HCT116 (cell line): ENCODE results near the gene BABAM2. TPM values are rescaled to one million over a fixed set of nuclear protein-coding genes. Genes with fewer than 3 reads are reported as not detected.

Experiments used
- ATAC-seq: fragments of 200-7000 bp; cut with Tn5 transposase; 2 replicates; pipeline ENCODE4 v1.9.1; 2020; ENCODE audit warnings: mild to moderate bottlenecking, moderate library complexity
- BruUV-seq: library from RNA; stranded (reverse); fragments of 400-500 nt; replicated peaks from 2 replicates; lab custom pipeline; 2021; lab: Mats Ljungman, UMichigan
- CTCF ChIA-PET: fragments of 300-600 bp; sonication (Branson Sonifier 250); formaldehyde crosslinking; loops from one replicate; lab custom pipeline; 2021; ENCODE audit warnings: antibody characterized with exemption; lab: Charles Lee
- POLR2A ChIA-PET: fragments of 300-600, 350-600 bp; sonication (Branson Sonifier 250); formaldehyde crosslinking; loops from one replicate; lab custom pipeline; 2021; ENCODE audit warnings: antibody characterized with exemption; lab: Charles Lee
- RAD21 ChIA-PET, 2 experiments: fragments of 300-600 bp; sonication (Branson Sonifier 250); formaldehyde crosslinking; loops; one replicate each; lab custom pipeline; 2023; ENCODE audit warnings: low total read pairs in 2 of 2; ENCODE audit not compliant: uncharacterized antibody in 2 of 2, unreplicated experiment in 2 of 2, low non-redundant PET in 1 of 2; lab: Charles Lee
- DNase-seq: peaks from one replicate; pipeline ENCODE4 v3.0.0-alpha.2; 2010; ENCODE audit warnings: low read depth, low spot score
- H2AFZ ChIP-seq: fragments of 200-600 bp; shearing (Covaris generic), sonication (generic); 2 replicates; pipeline ENCODE4 v1.6.1; 2017; ENCODE audit warnings: low read depth, mixed run types, mixed read lengths, antibody characterized with exemption, low read length; ENCODE audit not compliant: poor library complexity, severe bottlenecking
- H3K27ac ChIP-seq: 2 replicates; pipeline ENCODE4 v1.5.1; 2012; ENCODE audit warnings: low read depth, low read length
- H3K27me3 ChIP-seq: fragments of 200-600 bp; sonication (generic); 2 replicates; pipeline ENCODE4 v1.6.1; 2016; ENCODE audit warnings: mixed run types, low read length, mixed read lengths; ENCODE audit not compliant: insufficient read depth
- H3K36me3 ChIP-seq, 2 experiments: fragments of 200-500 bp in 1 of 2; fragments of 200-600 bp in 1 of 2; sonication (Bioruptor generic) in 1 of 2; sonication (generic) in 1 of 2; 2 replicates each; pipeline versions ENCODE4 v1.5.1 to v1.6.1; 2014 to 2016; ENCODE audit warnings: low read length in 2 of 2, inconsistent platforms in 1 of 2, mixed read lengths in 1 of 2, mixed run types in 1 of 2; ENCODE audit not compliant: insufficient read depth in 2 of 2, control insufficient read depth in 1 of 2
- H3K4me1 ChIP-seq, 2 experiments: fragments of 200-600 bp in 1 of 2; sonication (generic) in 1 of 2; 2 replicates each; pipeline versions ENCODE4 v1.5.1 to v1.6.1; 2012 to 2017; ENCODE audit warnings: low read length in 2 of 2, inconsistent platforms in 1 of 2, mild to moderate bottlenecking in 1 of 2, mixed read lengths in 1 of 2, mixed run types in 1 of 2, moderate library complexity in 1 of 2; ENCODE audit not compliant: insufficient read depth in 2 of 2, control insufficient read depth in 1 of 2
- H3K4me2 ChIP-seq: fragments of 200-600 bp; sonication (generic); 2 replicates; pipeline ENCODE4 v1.6.1; 2017; ENCODE audit warnings: mixed run types, low read length, mixed read lengths
- H3K4me3 ChIP-seq, 2 experiments: fragments of 200-600 bp in 1 of 2; sonication (generic) in 1 of 2; replicated peaks in 1 of 2; 2 replicates each; pipeline ENCODE4 v1.5.1; 2011 to 2016; ENCODE audit warnings: low read length in 2 of 2, control low read depth in 1 of 2, low read depth in 1 of 2, mild to moderate bottlenecking in 1 of 2, mixed read lengths in 1 of 2, mixed run types in 1 of 2
- H3K79me2 ChIP-seq: fragments of 200-600 bp; sonication (generic); 2 replicates; pipeline ENCODE4 v1.6.1; 2017; ENCODE audit warnings: mild to moderate bottlenecking, mixed run types, low read length, moderate library complexity, mixed read lengths; ENCODE audit not compliant: insufficient read depth
- H3K9ac ChIP-seq: fragments of 200-600 bp; sonication (generic); 2 replicates; pipeline ENCODE4 v1.6.1; 2016; ENCODE audit warnings: low read length, mixed read lengths
- H3K9me2 ChIP-seq: fragments of 200-600 bp; sonication (generic), shearing (Covaris generic); 2 replicates; pipeline ENCODE4 v1.6.1; 2017; ENCODE audit warnings: mixed run types, mild to moderate bottlenecking, moderate library complexity; ENCODE audit not compliant: insufficient read depth
- H3K9me3 ChIP-seq, 2 experiments: fragments of 200-500 bp in 1 of 2; fragments of 200-600 bp in 1 of 2; sonication (Bioruptor generic) in 1 of 2; sonication (generic) in 1 of 2; 2 replicates each; pipeline ENCODE4 v1.6.1; 2014 to 2017; ENCODE audit warnings: low read length in 2 of 2, mixed read lengths in 2 of 2, inconsistent platforms in 1 of 2, low read depth in 1 of 2, mild to moderate bottlenecking in 1 of 2, mixed run types in 1 of 2, moderate library complexity in 1 of 2; ENCODE audit not compliant: control insufficient read depth in 1 of 2, insufficient read depth in 1 of 2
- H4K20me1 ChIP-seq: fragments of 200-600 bp; sonication (generic), shearing (Covaris generic); 2 replicates; pipeline ENCODE4 v1.6.1; 2017; ENCODE audit warnings: mixed run types, mild to moderate bottlenecking, moderate library complexity; ENCODE audit not compliant: insufficient read depth
- ATF3 ChIP-seq: IDR thresholded peaks from 2 replicates; pipeline ENCODE4 v1.6.1; 2012
- CBX3 ChIP-seq: IDR thresholded peaks from 2 replicates; pipeline ENCODE4 v1.6.1; 2012; ENCODE audit warnings: low read depth
- EZH2 ChIP-seq: fragments of 200-600 bp; sonication (generic); IDR thresholded peaks from 2 replicates; pipeline ENCODE4 v1.6.1; 2017; ENCODE audit warnings: antibody characterized with exemption, mixed run types
- EZH2phosphoT487 ChIP-seq: fragments of 200-600 bp; IDR thresholded peaks from 2 replicates; pipeline ENCODE4 v1.6.1; 2018; ENCODE audit warnings: antibody characterized with exemption, borderline replicate concordance
- SIN3A ChIP-seq: IDR thresholded peaks from 2 replicates; pipeline ENCODE4 v1.6.1; 2012; ENCODE audit warnings: low read depth
- SP1 ChIP-seq: IDR thresholded peaks from 2 replicates; pipeline ENCODE4 v1.6.1; 2012; ENCODE audit warnings: low read depth
- SRF ChIP-seq: IDR thresholded peaks from 2 replicates; pipeline ENCODE4 v1.6.1; 2012; ENCODE audit warnings: low read depth
- TCF7L2 ChIP-seq: IDR thresholded peaks from 2 replicates; pipeline ENCODE4 v1.7.0; 2011; ENCODE audit warnings: borderline replicate concordance, inconsistent platforms; ENCODE audit not compliant: insufficient read depth, insufficient read length; ENCODE audit errors: extremely low read depth
- ZFX ChIP-seq: fragments of 450-650 bp; IDR thresholded peaks from 2 replicates; pipeline ENCODE4 v1.6.1; 2017
- intact Hi-C: fragments of 100-400 bp; cut with micrococcal nuclease; formaldehyde crosslinking; loops from 2 replicates; pipeline ENCODE4 v1.10.0; 2022
- total RNA-seq: library from RNA; stranded (reverse); gene quantifications from one replicate; pipeline ENCODE4 v1.2.1, GENCODE V29; 2021; ENCODE audit not compliant: unreplicated experiment
- TF ChIP-seq, protein P1 (sequence below): IDR thresholded peaks from 2 replicates; pipeline ENCODE4 v1.6.1; 2012

The BABAM2 gene
- total RNA-seq, 1 experiment from 2014 or later, result 23.8 TPM

GRCh38 chr2:28342081-28342967 is 451.8 kb downstream of the BABAM2 start:
- Histone ChIP-seq H3K9ac (no peak overlapping the region), H3K79me2 (no peaks in the 10 kb centered on the region), H3K4me2 (peak overlapping the region; percentile 22), H2AFZ (no peak overlapping the region), H3K36me3 (no peaks in the 10 kb centered on the region), H3K9me3 (no peaks in the 10 kb centered on the region), H3K27me3 (no peaks in the 10 kb centered on the region), H3K27ac (no peak overlapping the region), H4K20me1 (no peaks in the 10 kb centered on the region), H3K4me3 (no peak overlapping the region), H3K4me1 (peaks cover 16 to 29% of the 10 kb centered on the region in 2 experiments), H3K9me2 (no peaks in the 10 kb centered on the region)
- TF ChIP-seq EZH2phosphoT487 (no peak), CBX3 (no peak), SIN3A (no peak), EZH2 (no peak), TCF7L2 (no peak), SP1 (no peak), ZFX (no peak), ATF3 (no peak), SRF (no peak)
- TF ChIP-seq, protein P1, sequence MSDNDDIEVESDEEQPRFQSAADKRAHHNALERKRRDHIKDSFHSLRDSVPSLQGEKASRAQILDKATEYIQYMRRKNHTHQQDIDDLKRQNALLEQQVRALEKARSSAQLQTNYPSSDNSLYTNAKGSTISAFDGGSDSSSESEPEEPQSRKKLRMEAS, result no peak
- DNase-seq (no peak), ATAC-seq (no peak)
- intact Hi-C loops, result no loop called here
- RAD21 ChIA-PET, result no interaction called here
- BruUV-seq, result TSS peak; percentile 30
- POLR2A ChIA-PET, result no interaction called here
- CTCF ChIA-PET, result no interaction called here
